ENCODE results near the gene ZNF709.

- no peak for TF ChIP-seq CTCF (conservative IDR thresholded peaks at IDR 0.05; ENCODE audit: low read length)
- no peak for TF ChIP-seq EZH2phosphoT487 (IDR thresholded peaks at IDR 0.05; ENCODE audit: borderline replicate concordance, low read depth, low read length)
Measured at GRCh38 chr19:12465211-12465610, 19.4 kb downstream of the ZNF709 start.

Measured in OCI-LY7 (cell line).